Mammary epithelial cell (primary cell): ENCODE measurements around the gene ZBTB46.

Source experiments
- EZH2 ChIP-seq: IDR thresholded peaks from 2 replicates; pipeline ENCODE4 v1.6.1; 2012; ENCODE audit warnings: low read length, inconsistent platforms, borderline replicate concordance
- TF ChIP-seq, protein P1 (sequence below), 2 donors: IDR thresholded peaks in 1 of 2; conservative IDR thresholded peaks in 1 of 2; 2 replicates each; pipeline ENCODE4 v1.5.1; 2011 to 2012; ENCODE audit warnings: inconsistent platforms in 2 of 2, low read length in 2 of 2, mild to moderate bottlenecking in 2 of 2, control low read depth in 1 of 2, low read depth in 1 of 2; ENCODE audit not compliant: insufficient read depth in 1 of 2; ENCODE audit errors: extremely low read depth in 1 of 2

DNA sequence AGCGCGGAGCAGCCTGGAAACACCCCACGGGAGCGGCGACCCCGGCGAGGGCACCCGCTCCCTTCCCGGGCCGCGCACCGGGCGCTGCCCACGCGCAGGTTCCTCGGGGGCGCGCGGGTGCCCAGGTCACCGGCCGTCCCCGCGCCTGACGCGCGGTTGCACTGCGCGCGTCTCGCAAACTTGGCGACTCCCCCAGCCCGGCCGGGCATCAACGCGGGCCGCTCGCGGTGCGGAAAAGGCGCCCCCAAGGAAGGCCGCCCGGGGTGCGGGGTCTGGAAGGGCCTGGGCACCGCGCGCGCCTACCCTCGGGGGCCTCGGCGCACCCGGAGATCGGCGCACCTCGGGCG, 555 bp upstream of the ZBTB46 start:
- TF ChIP-seq, protein P1, sequence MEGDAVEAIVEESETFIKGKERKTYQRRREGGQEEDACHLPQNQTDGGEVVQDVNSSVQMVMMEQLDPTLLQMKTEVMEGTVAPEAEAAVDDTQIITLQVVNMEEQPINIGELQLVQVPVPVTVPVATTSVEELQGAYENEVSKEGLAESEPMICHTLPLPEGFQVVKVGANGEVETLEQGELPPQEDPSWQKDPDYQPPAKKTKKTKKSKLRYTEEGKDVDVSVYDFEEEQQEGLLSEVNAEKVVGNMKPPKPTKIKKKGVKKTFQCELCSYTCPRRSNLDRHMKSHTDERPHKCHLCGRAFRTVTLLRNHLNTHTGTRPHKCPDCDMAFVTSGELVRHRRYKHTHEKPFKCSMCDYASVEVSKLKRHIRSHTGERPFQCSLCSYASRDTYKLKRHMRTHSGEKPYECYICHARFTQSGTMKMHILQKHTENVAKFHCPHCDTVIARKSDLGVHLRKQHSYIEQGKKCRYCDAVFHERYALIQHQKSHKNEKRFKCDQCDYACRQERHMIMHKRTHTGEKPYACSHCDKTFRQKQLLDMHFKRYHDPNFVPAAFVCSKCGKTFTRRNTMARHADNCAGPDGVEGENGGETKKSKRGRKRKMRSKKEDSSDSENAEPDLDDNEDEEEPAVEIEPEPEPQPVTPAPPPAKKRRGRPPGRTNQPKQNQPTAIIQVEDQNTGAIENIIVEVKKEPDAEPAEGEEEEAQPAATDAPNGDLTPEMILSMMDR (conservative IDR thresholded peaks at IDR 0.05 in 1 of 2, IDR thresholded peaks at IDR 0.05 in 1 of 2; ENCODE audit: extremely low read depth in 1 of 2, insufficient read depth in 1 of 2, low read depth in 1 of 2, low read length in 2 of 2) = no peak
- TF ChIP-seq EZH2 = no peak
